Stimulated activated naive B cell treated with anti-CD40 and anti-IgM and Interleukin-4, amounts not matched to agents 10 μg/mL and 1 μg/mL and 100 μg/mL, for 72 hours (primary cell): ENCODE measurements around the gene MDM4.

Experiments used
- ATAC-seq, 2 donors: fragments of 150-1000 bp; cut with Tn5 transposase; replicated peaks; 2 replicates each; pipeline ENCODE4 v1.10.0; 2021; ENCODE audit warnings: moderate library complexity in 1 of 2
- DNase-seq: peaks from one replicate; pipeline ENCODE4 v3.0.0; 2021
- H3K27ac Mint-ChIP-seq: one replicate; pipeline ENCODE4 v1.8.0; 2022; ENCODE audit warnings: mild to moderate bottlenecking, mixed read lengths
- H3K27me3 Mint-ChIP-seq, 2 donors: one replicate each; pipeline ENCODE4 v1.8.0; 2022; ENCODE audit warnings: mixed read lengths in 2 of 2
- H3K36me3 Mint-ChIP-seq, 2 donors: one replicate each; pipeline ENCODE4 v1.8.0; 2022; ENCODE audit warnings: mixed read lengths in 2 of 2, mild to moderate bottlenecking in 1 of 2
- H3K4me1 Mint-ChIP-seq, 2 donors: one replicate each; pipeline ENCODE4 v1.8.0; 2022; ENCODE audit warnings: mixed read lengths in 2 of 2, mild to moderate bottlenecking in 1 of 2
- H3K4me3 Mint-ChIP-seq, 2 donors: one replicate each; pipeline ENCODE4 v1.8.0; 2022; ENCODE audit warnings: mild to moderate bottlenecking in 2 of 2, mixed read lengths in 2 of 2, moderate library complexity in 1 of 2
- H3K9me3 Mint-ChIP-seq, 2 donors: one replicate each; pipeline ENCODE4 v1.8.0; 2022; ENCODE audit warnings: mixed read lengths in 2 of 2, mild to moderate bottlenecking in 1 of 2

MDM4 gene

GRCh38 chr1:204516180-204516879 is at the start of gene MDM4:
TSS of gene MDM4 (plus strand) at chr1:204516406. CDS start at chr1:204525519, 9,113 bp downstream.
- no peak within 1 kb of the TSS for H3K27ac Mint-ChIP-seq
- H3K27me3 Mint-ChIP-seq = no peaks in the 10 kb centered on the region
- H3K4me1 Mint-ChIP-seq = peaks cover 27 to 63% of the 10 kb centered on the region in 2 donors
- H3K36me3 Mint-ChIP-seq = peaks cover 23 to 24% of the 10 kb centered on the region in 2 donors
- DNase-seq (peak; percentile 93), ATAC-seq (peak; percentile 89)
- peaks cover 0 to under 1% of the 10 kb centered on the region in 2 donors for H3K9me3 Mint-ChIP-seq
- H3K4me3 Mint-ChIP-seq = no peak within 1 kb of the TSS

GRCh38 chr1:204466416-204467405 is 49.5 kb upstream of the MDM4 start:
- Mint-ChIP-seq H3K9me3 (no peaks in the 10 kb centered on the region), H3K27me3 (no peaks in the 10 kb centered on the region), H3K4me3 (peak overlapping the region; percentile 61 to 66), H3K4me1 (peaks cover 66 to 83% of the 10 kb centered on the region in 2 donors), H3K27ac (peak overlapping the region; percentile 98), H3K36me3 (peaks cover 37 to 65% of the 10 kb centered on the region in 2 donors)
- no peak for DNase-seq
- ATAC-seq = no peak

GRCh38 chr1:204468206-204468605 is 48.0 kb upstream of the MDM4 start:
- Mint-ChIP-seq H3K4me3 (no peak overlapping the region), H3K36me3 (peaks cover 39 to 68% of the 10 kb centered on the region in 2 donors), H3K4me1 (peaks cover 59 to 75% of the 10 kb centered on the region in 2 donors), H3K9me3 (no peaks in the 10 kb centered on the region), H3K27me3 (no peaks in the 10 kb centered on the region), H3K27ac (peak overlapping the region; percentile 52)
- no peak for DNase-seq
- ATAC-seq = no peak

- H3K27ac Mint-ChIP-seq = peak overlapping the region; percentile 52
- H3K9me3 Mint-ChIP-seq = no peaks in the 10 kb centered on the region
- ATAC-seq (no peak), DNase-seq (no peak)
- no peaks in the 10 kb centered on the region for H3K27me3 Mint-ChIP-seq
- H3K4me3 Mint-ChIP-seq = no peak overlapping the region
- H3K36me3 Mint-ChIP-seq = peaks cover 36 to 62% of the 10 kb centered on the region in 2 donors
- H3K4me1 Mint-ChIP-seq = peaks cover 58 to 75% of the 10 kb centered on the region in 2 donors
Observed at GRCh38 chr1:204468766-204469302, 47.4 kb upstream of the MDM4 start.

- Mint-ChIP-seq H3K27me3 (no peaks in the 10 kb centered on the region), H3K27ac (peak overlapping the region; percentile 52), H3K4me1 (peaks cover 56 to 75% of the 10 kb centered on the region in 2 donors), H3K9me3 (no peaks in the 10 kb centered on the region), H3K4me3 (no peak overlapping the region), H3K36me3 (peaks cover 33 to 59% of the 10 kb centered on the region in 2 donors)
- DNase-seq = no peak
- ATAC-seq = no peak
Observed at GRCh38 chr1:204469304-204469703, 46.9 kb upstream of the MDM4 start.

- ATAC-seq (no peak), DNase-seq (no peak)
- H3K36me3 Mint-ChIP-seq = peaks cover 26 to 59% of the 10 kb centered on the region in 2 donors
- peaks cover 53 to 75% of the 10 kb centered on the region in 2 donors for H3K4me1 Mint-ChIP-seq
- no peaks in the 10 kb centered on the region for H3K9me3 Mint-ChIP-seq
- no peak overlapping the region for H3K27ac Mint-ChIP-seq
- H3K4me3 Mint-ChIP-seq = no peak overlapping the region
- H3K27me3 Mint-ChIP-seq = no peaks in the 10 kb centered on the region
Observed at GRCh38 chr1:204471687-204472086, 44.5 kb upstream of the MDM4 start.

- ATAC-seq (peak in 1 of 2 donors; percentile 78), DNase-seq (no peak)
- no peak overlapping the region for H3K4me3 Mint-ChIP-seq
- H3K9me3 Mint-ChIP-seq = no peaks in the 10 kb centered on the region
- peaks cover 58 to 78% of the 10 kb centered on the region in 2 donors for H3K4me1 Mint-ChIP-seq
- peak overlapping the region; percentile 87 for H3K27ac Mint-ChIP-seq
- no peaks in the 10 kb centered on the region for H3K27me3 Mint-ChIP-seq
- H3K36me3 Mint-ChIP-seq = peaks cover 25 to 59% of the 10 kb centered on the region in 2 donors
Observed at GRCh38 chr1:204472660-204473059, 43.5 kb upstream of the MDM4 start.

GRCh38 chr1:204473400-204473965 is 42.7 kb upstream of the MDM4 start:
- Mint-ChIP-seq H3K27ac (peak overlapping the region; percentile 87), H3K36me3 (peaks cover 25 to 58% of the 10 kb centered on the region in 2 donors)

GRCh38 chr1:204475656-204476432 is 40.4 kb upstream of the MDM4 start:
- Mint-ChIP-seq H3K9me3 (no peaks in the 10 kb centered on the region), H3K4me1 (peaks cover 73 to 84% of the 10 kb centered on the region in 2 donors), H3K4me3 (peak overlapping the region; percentile 40 to 49), H3K27me3 (no peaks in the 10 kb centered on the region), H3K27ac (peak overlapping the region; percentile 77), H3K36me3 (peaks cover 19 to 48% of the 10 kb centered on the region in 2 donors)
- DNase-seq (no peak), ATAC-seq (no peak)

More at GRCh38 chr1:204473400-204473965, 42.7 kb upstream of the MDM4 start:
- no peaks in the 10 kb centered on the region for H3K9me3 Mint-ChIP-seq
- no peak for ATAC-seq
- H3K27me3 Mint-ChIP-seq = no peaks in the 10 kb centered on the region
- no peak overlapping the region for H3K4me3 Mint-ChIP-seq
- DNase-seq = no peak
- peaks cover 61 to 78% of the 10 kb centered on the region in 2 donors for H3K4me1 Mint-ChIP-seq

- H3K27me3 Mint-ChIP-seq = no peaks in the 10 kb centered on the region
- no peak for ATAC-seq
- H3K36me3 Mint-ChIP-seq = peaks cover 19 to 48% of the 10 kb centered on the region in 2 donors
- H3K4me3 Mint-ChIP-seq = no peak overlapping the region
- H3K4me1 Mint-ChIP-seq = peaks cover 80 to 91% of the 10 kb centered on the region in 2 donors
- H3K9me3 Mint-ChIP-seq = no peaks in the 10 kb centered on the region
- peak overlapping the region; percentile 89 for H3K27ac Mint-ChIP-seq
- no peak for DNase-seq
Observed at GRCh38 chr1:204476563-204476962, 39.6 kb upstream of the MDM4 start.

- H3K27ac Mint-ChIP-seq = peak overlapping the region; percentile 89
- no peaks in the 10 kb centered on the region for H3K27me3 Mint-ChIP-seq
- H3K9me3 Mint-ChIP-seq = no peaks in the 10 kb centered on the region
- H3K4me1 Mint-ChIP-seq = peaks cover 85 to 97% of the 10 kb centered on the region in 2 donors
- ATAC-seq (no peak), DNase-seq (no peak)
- peak overlapping the region in 1 of 2 donors; percentile 58 for H3K4me3 Mint-ChIP-seq
- peaks cover 19 to 45% of the 10 kb centered on the region in 2 donors for H3K36me3 Mint-ChIP-seq
Observed at GRCh38 chr1:204477036-204477740, 39.0 kb upstream of the MDM4 start.

- no peak overlapping the region for H3K4me3 Mint-ChIP-seq
- H3K36me3 Mint-ChIP-seq = peaks cover 21 to 49% of the 10 kb centered on the region in 2 donors
- peaks cover 87 to 100% of the 10 kb centered on the region in 2 donors for H3K4me1 Mint-ChIP-seq
Observed at GRCh38 chr1:204478172-204478899, 37.9 kb upstream of the MDM4 start.

More at GRCh38 chr1:204478172-204478899, 37.9 kb upstream of the MDM4 start:
- Mint-ChIP-seq H3K9me3 (no peaks in the 10 kb centered on the region), H3K27me3 (no peaks in the 10 kb centered on the region), H3K27ac (peak overlapping the region; percentile 93)
- ATAC-seq = no peak
- no peak for DNase-seq
